H1 (cell line): ENCODE measurements around the gene ZBTB14. TPM values are rescaled to one million over a fixed set of nuclear protein-coding genes. Genes with fewer than 3 reads are reported as not detected.

Source experiments
- CTCF ChIA-PET: fragments of 300-600 bp; sonication (Branson Sonifier 250); formaldehyde crosslinking; loops from one replicate; lab custom pipeline; 2021; ENCODE audit not compliant: partially characterized antibody; lab: Charles Lee
- POLR2A ChIA-PET: fragments of 300-600 bp; sonication (Branson Sonifier 250); formaldehyde crosslinking; loops from one replicate; lab custom pipeline; 2021; ENCODE audit warnings: inconsistent platforms; ENCODE audit not compliant: partially characterized antibody; lab: Charles Lee
- DNase-seq, 2 experiments: peaks; one replicate each; pipeline versions ENCODE4 v3.0.0 to v3.0.0-alpha.2; 2010 to 2022; ENCODE audit warnings: low spot score in 2 of 2, low read depth in 1 of 2, mixed read lengths in 1 of 2
- FAIRE-seq: peaks from 2 replicates; lab custom pipeline; 2011; peaks lifted over from hg19 to GRCh38; lab: Jason Lieb, UNC
- H2AFZ ChIP-seq: 2 replicates; pipeline ENCODE4 v1.8.1; 2012; ENCODE audit warnings: low read length, inconsistent platforms
- H2AK5ac ChIP-seq: 2 replicates; pipeline ENCODE4 v1.6.1; 2013; ENCODE audit warnings: low read depth, low read length
- H2BK120ac ChIP-seq: replicated peaks from 2 replicates; pipeline ENCODE3; 2013; ENCODE audit warnings: low read depth, low read length, inconsistent platforms
- H2BK12ac ChIP-seq: 2 replicates; pipeline ENCODE4 v1.6.1; 2013; ENCODE audit warnings: low read depth, low read length
- H2BK15ac ChIP-seq: 2 replicates; pipeline ENCODE4 v1.6.1; 2013; ENCODE audit warnings: low read length
- H2BK20ac ChIP-seq: 2 replicates; pipeline ENCODE4 v1.6.1; 2013; ENCODE audit warnings: low read length
- H2BK5ac ChIP-seq: 2 replicates; pipeline ENCODE4 v1.6.1; 2013; ENCODE audit warnings: low read depth, low read length
- H3K14ac ChIP-seq: 2 replicates; pipeline ENCODE4 v1.6.1; 2013; ENCODE audit warnings: inconsistent platforms; ENCODE audit not compliant: insufficient read length
- H3K18ac ChIP-seq: 2 replicates; pipeline ENCODE4 v1.6.1; 2013; ENCODE audit warnings: low read length; ENCODE audit errors: extremely low read depth
- H3K23ac ChIP-seq: 2 replicates; pipeline ENCODE4 v1.6.1; 2013; ENCODE audit warnings: inconsistent platforms; ENCODE audit not compliant: insufficient read length
- H3K23me2 ChIP-seq: 2 replicates; pipeline ENCODE4 v1.6.1; 2013; ENCODE audit warnings: low read depth, low read length
- H3K27ac ChIP-seq: 2 replicates; pipeline ENCODE4 v1.6.1; 2011; ENCODE audit warnings: low read depth, low read length, inconsistent platforms
- H3K27me3 ChIP-seq, 4 experiments: replicated peaks in 1 of 4; 1 replicate in 1 of 4; 2 replicates in 3 of 4; pipeline versions ENCODE4 v1.6.1 to v1.8.1; 2011 to 2013; ENCODE audit warnings: low read length in 3 of 4, mild to moderate bottlenecking in 3 of 4, inconsistent platforms in 2 of 4, mixed read lengths in 2 of 4, moderate library complexity in 1 of 4; ENCODE audit not compliant: control insufficient read depth in 3 of 4, insufficient read depth in 3 of 4; ENCODE audit errors: extremely low read depth in 1 of 4
- H3K36me3 ChIP-seq, 4 experiments: 2 replicates each; pipeline versions ENCODE4 v1.6.1 to v1.8.1; 2011 to 2013; ENCODE audit warnings: mild to moderate bottlenecking in 4 of 4, low read length in 3 of 4, moderate library complexity in 2 of 4, control low read depth in 1 of 4, inconsistent platforms in 1 of 4; ENCODE audit not compliant: insufficient read depth in 4 of 4, control insufficient read depth in 2 of 4
- H3K4ac ChIP-seq: replicated peaks from 2 replicates; pipeline ENCODE3; 2013; ENCODE audit warnings: low read length, low read depth, mixed read lengths, inconsistent platforms; ENCODE audit not compliant: insufficient read length
- H3K4me1 ChIP-seq, 4 experiments: replicated peaks in 1 of 4; 1 replicate in 1 of 4; 2 replicates in 3 of 4; pipeline versions ENCODE4 v1.6.1 to v1.8.1; 2011 to 2013; ENCODE audit warnings: low read length in 3 of 4, inconsistent platforms in 2 of 4, mixed read lengths in 1 of 4; ENCODE audit not compliant: insufficient read depth in 4 of 4, control insufficient read depth in 3 of 4
- H3K4me2 ChIP-seq, 2 experiments: 2 replicates each; pipeline versions ENCODE4 v1.6.1 to v1.8.1; 2011 to 2013; ENCODE audit warnings: low read depth in 2 of 2, low read length in 2 of 2, control low read depth in 1 of 2, inconsistent platforms in 1 of 2, mild to moderate bottlenecking in 1 of 2; ENCODE audit not compliant: insufficient read depth in 1 of 2
- H3K4me3 ChIP-seq, 4 experiments: fragments of 200-600, 300-600 bp in 1 of 4; sonication (generic), shearing (Covaris generic), sonication (Bioruptor Twin) in 1 of 4; 2 replicates each; pipeline versions ENCODE4 v1.5.1 to v1.8.1; 2011 to 2016; ENCODE audit warnings: low read length in 4 of 4, low read depth in 3 of 4, control low read depth in 2 of 4, inconsistent platforms in 2 of 4, mild to moderate bottlenecking in 2 of 4, mixed read lengths in 1 of 4, moderate library complexity in 1 of 4; ENCODE audit not compliant: insufficient read depth in 2 of 4; ENCODE audit errors: extremely low read depth in 1 of 4
- H3K56ac ChIP-seq: replicated peaks from 2 replicates; pipeline ENCODE3; 2013; ENCODE audit warnings: low read depth, mild to moderate bottlenecking, mixed read lengths, low read length, inconsistent platforms; ENCODE audit not compliant: insufficient read length
- H3K79me1 ChIP-seq: 2 replicates; pipeline ENCODE4 v1.6.1; 2013; ENCODE audit warnings: low read depth, low read length, control low read depth
- H3K79me2 ChIP-seq, 2 experiments: 2 replicates each; pipeline versions ENCODE4 v1.6.1 to v1.8.1; 2012 to 2013; ENCODE audit warnings: low read length in 2 of 2, mild to moderate bottlenecking in 2 of 2, inconsistent platforms in 1 of 2; ENCODE audit not compliant: insufficient read depth in 2 of 2, control insufficient read depth in 1 of 2
- H3K9ac ChIP-seq, 4 experiments: replicated peaks in 1 of 4; 1 replicate in 1 of 4; 2 replicates in 3 of 4; pipeline versions ENCODE4 v1.6.1 to v1.8.1; 2011 to 2013; ENCODE audit warnings: low read depth in 3 of 4, low read length in 3 of 4, control low read depth in 2 of 4, mild to moderate bottlenecking in 2 of 4, moderate library complexity in 2 of 4, inconsistent platforms in 1 of 4; ENCODE audit errors: extremely low read depth in 1 of 4
- H3K9me3 ChIP-seq, 2 experiments: 2 replicates each; pipeline versions ENCODE4 v1.6.1 to v1.8.1; 2012 to 2013; ENCODE audit warnings: mild to moderate bottlenecking in 2 of 2, moderate library complexity in 2 of 2, control low read depth in 1 of 2, inconsistent platforms in 1 of 2, low read depth in 1 of 2, low read length in 1 of 2, mixed read lengths in 1 of 2; ENCODE audit not compliant: insufficient read depth in 2 of 2
- H4K20me1 ChIP-seq, 2 experiments: replicated peaks in 1 of 2; 2 replicates each; pipeline versions ENCODE3 to v1.8.1; 2011 to 2013; ENCODE audit warnings: inconsistent platforms in 2 of 2, low read length in 2 of 2, mild to moderate bottlenecking in 1 of 2; ENCODE audit not compliant: insufficient read depth in 2 of 2, control insufficient read depth in 1 of 2
- H4K5ac ChIP-seq: 2 replicates; pipeline ENCODE4 v1.6.1; 2013; ENCODE audit warnings: low read length, low read depth, mixed read lengths, inconsistent platforms; ENCODE audit not compliant: insufficient read length
- H4K8ac ChIP-seq: 2 replicates; pipeline ENCODE4 v1.8.0; 2013; ENCODE audit warnings: mild to moderate bottlenecking, moderate library complexity, low read length, inconsistent platforms; ENCODE audit not compliant: insufficient read depth; ENCODE audit errors: extremely low read depth
- H4K91ac ChIP-seq: replicated peaks from 2 replicates; pipeline ENCODE3; 2013; ENCODE audit warnings: low read length, mixed read lengths, inconsistent platforms; ENCODE audit not compliant: insufficient read length
- EGR1 ChIP-seq: IDR thresholded peaks from 2 replicates; pipeline ENCODE4 v1.6.1; 2011; ENCODE audit warnings: low read depth, low read length, borderline replicate concordance
- MAX ChIP-seq: IDR thresholded peaks from 2 replicates; pipeline ENCODE4 v1.6.1; 2012; ENCODE audit warnings: inconsistent platforms
- PHF8 ChIP-seq: fragments of 200-600 bp; sonication (generic); conservative IDR thresholded peaks from 2 replicates; pipeline ENCODE4 v1.7.1; 2012; ENCODE audit warnings: low read depth, mild to moderate bottlenecking, inconsistent platforms, low read length, moderate library complexity
- WGBS, 2 experiments: shearing (Covaris generic) in 1 of 2; methylation state at CpG; one replicate each; pipeline versions ENCODE4 v1.1.6 to v1.1.7; 2013 to 2015; ENCODE audit warnings: low lambda C conversion rate in 2 of 2, mixed read lengths in 2 of 2, inconsistent platforms in 1 of 2, low coverage in 1 of 2, missing lambda C conversion rate in 1 of 2; ENCODE audit not compliant: insufficient replicate concordance in 2 of 2, insufficient coverage in 1 of 2, insufficient read length in 1 of 2; ENCODE audit errors: extremely low coverage in 1 of 2, missing lambda C conversion rate in 1 of 2; 5-methylcytosine and 5-hydroxymethylcytosine counted together
- long read RNA-seq, 2 experiments: library from RNA in 1 of 2; library from capped mRNA in 1 of 2; stranded (forward); transcript quantifications; one replicate each; pipeline ENCODE4 v2.0.0, GENCODE V29; 2021; ENCODE audit warnings: inconsistent platforms in 1 of 2
- polyA minus RNA-seq, 3 experiments: library from RNA; depleted of rRNA, polyadenylated mRNA; stranded (reverse); fragments of >200 nt; gene quantifications; 1 replicate in 2 of 3; 2 replicates in 1 of 3; pipeline ENCODE4 v1.2.3, GENCODE V29; 2011
- polyA plus RNA-seq, 7 experiments: library from polyadenylated mRNA; depleted of rRNA in 3 of 7; stranded (reverse) in 5 of 7; unstranded in 2 of 7; fragments of >200 nt in 5 of 7; fragments of 200-250 nt in 2 of 7; gene quantifications; 1 replicate in 5 of 7; 2 replicates in 1 of 7; 4 replicates in 1 of 7; pipeline versions ENCODE4 v1.2.1 to v1.2.3, GENCODE V29; 2011 to 2013; ENCODE audit warnings: missing spikeins in 2 of 7, mixed read lengths in 2 of 7
- total RNA-seq: library from RNA; stranded (reverse); fragmentation: NEBNext Ultra II Directional; extraction: Animal tissue kit (Norgen Biotek cat#: 25700); gene quantifications from 2 replicates; pipeline ENCODE4 v1.2.1, GENCODE V29; 2021

The ZBTB14 gene
- total RNA-seq (15.8 and 18.3 TPM in 2 replicates), polyA plus RNA-seq (2011; rRNA removed) (4.6 and 5.2 TPM in 2 replicates), polyA minus RNA-seq (2011; rRNA and poly(A)+ RNA removed) (11.4 and 14.2 TPM in 2 replicates)
- polyA plus RNA-seq (2011; cell fraction: cytosol; rRNA removed) = 10.7 TPM
- 7.0 TPM for polyA plus RNA-seq (2011; cell fraction: nucleus; rRNA removed)
- polyA plus RNA-seq (2012, experiment 1 of 2) = 8.0 to 15.1 TPM (median 9.7 TPM) in 4 replicates
- polyA plus RNA-seq (2012, experiment 2 of 2) = 2.6 TPM
- 10.8 TPM for polyA plus RNA-seq (2013, experiment 1 of 2)
- polyA plus RNA-seq (2013, experiment 2 of 2) = 8.7 TPM
- polyA minus RNA-seq (2011; cell fraction: cytosol; rRNA and poly(A)+ RNA removed) = 9.8 TPM
- 15.3 TPM for polyA minus RNA-seq (2011; cell fraction: nucleus; rRNA and poly(A)+ RNA removed)
- long read RNA-seq, experiment 1, partial matches to known transcripts = 0 of 11 reads
- long read RNA-seq, experiment 1, other reads (novel, unspliced or antisense) = 11 of 11 reads
- long read RNA-seq, experiment 2, partial matches to known transcripts = 0 of 4 reads
- long read RNA-seq, experiment 2, other reads (novel, unspliced or antisense) = 2 of 4 reads

- Histone ChIP-seq H3K18ac (peak within 1 kb of the TSS; percentile 76; the same call in 1 of the 2 replicates), H2BK5ac (peak within 1 kb of the TSS; percentile 50; the same call in 1 of the 2 replicates), H4K20me1 (no peaks in the 10 kb centered on the region), H3K9ac (peak within 1 kb of the TSS; percentile 87 to 97 (median 93)), H4K5ac (peak within 1 kb of the TSS; percentile 81), H3K4ac (peak within 1 kb of the TSS; percentile 65), H2AK5ac (no peak within 1 kb of the TSS), H3K9me3 (no peaks in the 10 kb centered on the region), H3K79me2 (peaks cover 0 to 7% of the 10 kb centered on the region in 2 experiments; a peak in 2 of 4 replicates), H4K8ac (peak within 1 kb of the TSS; percentile 98), H3K23me2 (peaks cover 4% of the 10 kb centered on the region; the same call in 1 of the 2 replicates), H3K4me3 (peak within 1 kb of the TSS; percentile 81 to 90 (median 84)), H3K14ac (no peak within 1 kb of the TSS), H2BK12ac (no peak within 1 kb of the TSS; the same call in 1 of the 2 replicates), H4K91ac (peak within 1 kb of the TSS; percentile 76), H3K4me2 (peak within 1 kb of the TSS; percentile 73 to 95), H2BK20ac (no peak within 1 kb of the TSS), H3K27me3 (peaks cover 0 to 16% (median 9%) of the 10 kb centered on the region in 4 experiments; a peak in 6 of 7 replicates), H3K23ac (no peak within 1 kb of the TSS), H2BK15ac (no peak within 1 kb of the TSS), H3K27ac (peak within 1 kb of the TSS; percentile 93), H2BK120ac (peak within 1 kb of the TSS; percentile 58), H2AFZ (peak within 1 kb of the TSS; percentile 67; the same call in 1 of the 2 replicates), H3K36me3 (peaks cover 2 to 15% (median 14%) of the 10 kb centered on the region in 4 experiments; a peak in 6 of 8 replicates), H3K56ac (peak within 1 kb of the TSS; percentile 87), H3K79me1 (no peaks in the 10 kb centered on the region), H3K4me1 (peaks cover 4 to 9% (median 5%) of the 10 kb centered on the region in 4 experiments)
- FAIRE-seq (no peak), DNase-seq (peak in 1 of 2 experiments; percentile 65)
- POLR2A ChIA-PET = interaction anchor here (0.6 to 3.3 kb wide), 12 partner anchors 8 to 596 kb away, joined by 3 to 21 read pairs (median 4); partner anchors contain the start of gene AKAIN1
- CTCF ChIA-PET = interaction anchor here (1.0 to 1.3 kb wide), 2 partner anchors 119 to 207 kb away, joined by 3 to 4 read pairs; no protein-coding TSS in a partner anchor
- 0% methylated on average over 11 of the region's 116 CpGs; no CpG with 5 or more reads in 1 of the 2 experiments for WGBS, 2 experiments
- TF ChIP-seq EGR1 (peak; percentile 52; the same call in 1 of the 2 replicates), PHF8 (peak; percentile 28), MAX (no peak)
Measured at GRCh38 chr18:5295231-5295920, at the start of gene ZBTB14. TSS of gene ZBTB14 (minus strand) at chr18:5295726. CDS start at chr18:5293246, 2,480 bp downstream.
